Fibroblast of mammary gland (primary cell): ENCODE measurements around the gene TXNDC2.
A peak's percentile ranks its signal among the peaks of the same experiment; 100 is the strongest.

ENCODE experiments used
- DNase-seq: peaks from one replicate; pipeline ENCODE4 v3.0.0-alpha.2; 2010; ENCODE audit warnings: low read depth
- H3K4me3 ChIP-seq: 2 replicates; pipeline ENCODE4 v1.5.1; 2011; ENCODE audit warnings: low read depth, mild to moderate bottlenecking, low read length, moderate library complexity; ENCODE audit not compliant: control insufficient read depth
- CTCF ChIP-seq: conservative IDR thresholded peaks from 2 replicates; pipeline ENCODE4 v1.5.1; 2011; ENCODE audit warnings: low read depth, low read length, inconsistent platforms; ENCODE audit not compliant: control insufficient read depth, insufficient read depth

TXNDC2 gene

GRCh38 chr18:9885170-9886004 lies at the start of gene TXNDC2:
Gene TXNDC2, plus strand, starts transcription at chr18:9885973. Its CDS starts 708 bp downstream, at chr18:9886681.
- no peak for TF ChIP-seq CTCF

GRCh38 chr18:9838144-9838877 lies 47.5 kb upstream of the TXNDC2 start:
- no peak overlapping the region for H3K4me3 ChIP-seq
- no peak for DNase-seq
- TF ChIP-seq CTCF = no peak

More at GRCh38 chr18:9885170-9886004, at the start of gene TXNDC2:
- no peak within 1 kb of the TSS for H3K4me3 ChIP-seq
- DNase-seq = peak; percentile 25

- DNase-seq = no peak
- TF ChIP-seq CTCF = no peak
- H3K4me3 ChIP-seq = no peak overlapping the region
Measured at GRCh38 chr18:9839211-9839610, 46.6 kb upstream of the TXNDC2 start.

GRCh38 chr18:9839853-9840252 lies 45.9 kb upstream of the TXNDC2 start:
- no peak overlapping the region for H3K4me3 ChIP-seq
- TF ChIP-seq CTCF = no peak
- DNase-seq = no peak

- DNase-seq = no peak
- H3K4me3 ChIP-seq = no peak overlapping the region
- TF ChIP-seq CTCF = no peak
Measured at GRCh38 chr18:9841752-9842151, 44.0 kb upstream of the TXNDC2 start.

- no peak for TF ChIP-seq CTCF
- H3K4me3 ChIP-seq = no peak overlapping the region
- DNase-seq = no peak
Measured at GRCh38 chr18:9842448-9842847, 43.3 kb upstream of the TXNDC2 start.
